ENCODE results near the gene POLN.
A peak's percentile ranks its signal among the peaks of the same experiment; 100 is the strongest.
"Not testable (repeated sequence)": the region's sequence is repeated elsewhere in the genome, so short reads cannot be mapped to it uniquely, and the experiment has no call there.

Gene POLN

DNA sequence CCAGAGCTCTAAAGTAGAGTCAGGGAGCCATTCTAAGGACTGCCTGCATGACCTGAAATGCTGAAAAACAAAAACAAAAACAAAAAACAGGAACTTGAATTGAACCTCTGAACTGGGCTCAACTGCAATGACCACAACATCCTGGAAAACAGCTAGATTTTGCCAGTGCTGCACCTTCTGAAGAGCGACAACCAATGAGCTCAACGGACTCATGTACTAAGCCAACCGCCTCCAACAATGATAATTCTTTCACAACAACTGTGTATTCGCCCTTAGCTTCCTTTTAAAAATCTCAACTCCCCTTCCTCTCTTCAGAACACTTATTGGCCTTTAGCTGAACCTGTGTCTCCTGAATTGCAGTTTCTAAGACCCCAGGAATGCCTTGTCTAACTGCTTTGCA lies 69.8 kb downstream of the POLN start:
- no peak for DNase-seq (ENCODE audit: extremely low read depth in 1 of 2, low read depth in 1 of 2)

DNA sequence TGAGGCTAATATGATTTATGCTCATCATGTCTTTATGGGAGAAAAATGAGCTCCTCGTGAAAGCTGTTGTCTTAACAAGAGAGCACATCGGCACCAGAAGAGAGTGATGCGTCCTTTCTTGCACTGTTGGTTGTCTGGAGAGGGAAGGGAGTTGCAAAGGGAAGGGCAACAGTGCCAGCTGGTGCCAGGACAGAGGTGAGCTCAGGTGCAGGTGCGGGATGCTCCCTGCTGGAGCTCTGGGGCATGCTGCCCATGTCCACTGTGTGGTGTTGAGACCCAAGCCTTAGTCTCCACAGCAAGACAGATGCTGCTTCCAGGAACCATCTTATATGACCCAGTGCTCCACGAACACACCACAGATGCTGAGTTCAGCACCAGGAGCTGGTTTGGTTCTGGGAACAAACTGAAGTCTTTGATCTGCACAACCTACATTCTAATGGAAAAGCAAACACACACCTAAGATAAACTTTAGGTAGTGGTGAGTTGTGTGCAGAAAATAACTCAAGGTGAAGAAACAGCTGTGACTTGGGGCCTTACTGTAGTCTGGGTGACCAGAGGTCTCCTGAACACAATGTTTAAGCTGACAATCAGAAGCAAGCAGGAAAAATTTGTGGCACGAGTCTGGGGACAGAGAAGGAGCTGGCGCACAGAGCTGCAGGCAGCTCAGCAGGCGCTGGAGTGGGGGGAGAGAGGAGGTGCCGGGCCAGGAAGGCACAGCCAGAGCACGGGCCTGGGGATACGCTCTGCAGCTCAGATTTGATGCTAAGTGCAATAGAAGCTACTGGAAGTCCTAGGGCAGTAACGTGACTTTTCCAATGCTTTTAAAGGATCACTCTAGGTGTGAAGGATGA lies 73.2 kb downstream of the POLN start:
- no peak for DNase-seq (ENCODE audit: extremely low read depth in 1 of 2, low read depth in 1 of 2)

DNA sequence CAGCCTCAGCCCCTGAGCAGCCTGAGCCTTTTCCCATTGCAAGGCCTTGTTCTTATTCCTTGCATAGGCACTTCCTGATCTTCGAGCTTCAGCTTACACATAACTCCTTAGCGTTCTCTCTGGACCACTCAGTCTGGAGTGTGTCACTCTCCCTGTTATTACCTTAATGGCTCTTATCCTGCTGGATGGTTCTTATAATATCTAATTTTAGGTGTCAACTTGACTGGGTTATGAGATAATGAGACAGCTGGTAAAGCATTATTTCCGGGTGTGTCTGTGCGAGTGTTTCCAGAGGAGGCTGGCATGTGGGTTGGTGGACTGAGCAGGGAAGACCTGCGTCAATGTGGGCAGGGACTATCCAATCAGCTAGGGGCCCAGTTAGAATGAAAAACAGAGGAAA lies 75.7 kb downstream of the POLN start:
- no peak for DNase-seq (ENCODE audit: extremely low read depth in 1 of 2, low read depth in 1 of 2)

DNA sequence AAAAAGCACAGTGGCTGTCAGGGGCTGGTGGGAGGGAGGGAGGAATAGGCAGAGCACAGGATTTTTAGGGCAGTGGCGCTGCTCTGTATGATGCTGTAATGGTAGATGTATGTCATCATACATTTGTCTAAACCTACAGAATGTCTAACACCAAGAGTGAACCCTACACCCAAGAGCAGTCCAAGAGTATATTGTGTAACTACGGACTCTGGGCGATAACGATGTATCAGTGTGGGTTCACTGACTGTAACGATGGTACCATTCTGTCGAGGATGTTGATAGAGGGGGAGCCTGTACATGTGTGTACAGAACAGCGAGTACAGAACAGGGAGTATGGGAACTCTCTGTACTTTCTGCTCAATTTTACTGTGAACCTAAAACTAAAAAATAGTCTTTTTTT lies 76.5 kb downstream of the POLN start:
- no peak for DNase-seq (ENCODE audit: extremely low read depth in 1 of 2, low read depth in 1 of 2)

DNA sequence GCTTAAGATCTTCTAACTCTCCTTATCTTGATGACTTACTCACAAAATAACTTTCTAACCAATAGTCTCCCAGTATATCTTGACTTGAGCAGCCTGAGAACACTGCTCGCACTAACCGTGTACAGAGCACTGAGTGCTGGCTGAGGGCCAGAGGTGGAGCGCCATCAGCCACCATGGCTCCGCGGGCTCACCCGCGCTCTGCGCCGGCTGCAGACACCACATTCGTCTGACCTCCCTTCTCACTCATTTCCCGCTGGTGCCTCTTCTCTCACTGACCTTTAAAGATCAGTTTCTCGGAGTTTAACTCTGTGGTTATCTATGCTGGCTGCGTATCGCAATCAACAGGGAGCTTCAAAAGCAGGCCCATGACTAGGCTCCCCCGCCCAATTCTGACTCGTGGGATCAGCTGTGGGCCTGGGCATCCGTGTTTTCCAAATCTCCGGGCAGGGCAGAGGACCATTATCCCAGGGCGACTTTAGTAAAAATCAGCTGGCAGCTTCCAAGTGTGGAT lies 78.6 kb downstream of the POLN start:
- DNase-seq (ENCODE audit: extremely low read depth in 1 of 2, low read depth in 1 of 2) = no peak

DNA sequence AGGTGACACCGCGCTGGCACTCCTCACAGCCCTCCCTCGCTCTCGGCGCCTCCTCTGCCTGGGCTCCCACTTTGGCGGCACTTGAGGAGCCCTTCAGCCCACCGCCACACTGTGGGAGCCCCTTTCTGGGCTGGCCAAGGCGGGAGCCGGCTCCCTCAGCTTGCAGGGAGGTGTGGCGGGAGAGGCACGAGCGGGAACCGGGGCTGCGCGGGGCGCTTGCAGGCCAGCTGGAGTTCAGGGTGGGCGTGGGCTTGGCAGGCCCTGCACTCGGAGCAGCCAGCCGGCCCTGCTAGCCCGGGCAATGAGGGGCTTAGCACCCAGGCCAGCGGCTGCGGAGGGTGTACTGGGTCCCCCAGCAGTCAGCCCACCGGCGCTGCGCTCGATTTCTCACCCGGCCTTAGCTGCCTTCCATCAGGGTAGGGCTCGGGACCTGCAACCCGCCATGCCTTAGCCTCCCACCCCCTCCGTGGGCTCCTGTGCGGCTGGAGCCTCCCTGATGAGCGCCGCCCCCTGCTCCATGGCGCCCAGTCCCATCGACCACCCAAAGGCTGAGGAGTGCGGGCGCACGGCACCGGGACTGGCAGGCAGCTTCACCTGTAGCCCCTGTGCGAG lies 80.7 kb downstream of the POLN start:
- DNase-seq (ENCODE audit: extremely low read depth in 1 of 2, low read depth in 1 of 2) = not testable (repeated sequence)

DNA sequence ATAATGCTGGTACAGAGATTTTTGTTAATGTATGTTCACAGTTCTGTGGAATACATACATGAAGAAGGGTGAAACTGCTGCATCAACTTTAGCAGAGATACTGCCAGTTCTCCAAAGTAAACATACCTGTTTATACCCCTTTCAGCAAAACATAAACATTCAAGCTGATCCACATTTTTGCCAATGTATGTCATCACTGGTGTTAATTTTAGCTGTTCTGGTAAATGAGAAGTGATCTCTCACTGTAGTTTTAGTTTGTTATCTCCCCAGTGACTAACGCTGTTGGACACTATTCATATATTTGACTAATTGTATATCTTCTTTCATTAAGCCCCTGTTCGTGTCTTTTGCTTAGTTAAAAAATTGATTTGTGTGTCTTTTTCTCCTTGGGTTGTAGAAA lies 82.0 kb downstream of the POLN start:
- no peak for DNase-seq (ENCODE audit: extremely low read depth in 1 of 2, low read depth in 1 of 2)

DNA sequence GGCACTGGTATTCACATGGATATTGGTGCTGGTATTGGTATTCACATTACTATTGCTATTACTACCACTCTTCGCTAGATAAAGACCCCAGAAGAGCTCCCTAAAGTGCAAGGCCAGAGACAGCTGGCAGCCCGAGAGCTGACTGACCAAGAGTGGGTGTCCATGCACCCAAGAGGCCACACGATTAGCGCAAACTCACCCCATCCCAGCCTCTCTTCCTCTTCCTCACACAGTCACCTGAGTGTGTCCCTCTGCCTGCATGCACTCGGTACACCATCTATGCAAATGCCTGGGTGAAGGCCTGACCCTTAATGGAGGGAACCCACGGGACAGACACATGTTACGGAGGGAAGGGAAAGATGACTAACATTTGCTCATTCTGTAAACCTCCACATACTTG lies 86.7 kb downstream of the POLN start:
- no peak for DNase-seq (ENCODE audit: extremely low read depth in 1 of 2, low read depth in 1 of 2)

DNA sequence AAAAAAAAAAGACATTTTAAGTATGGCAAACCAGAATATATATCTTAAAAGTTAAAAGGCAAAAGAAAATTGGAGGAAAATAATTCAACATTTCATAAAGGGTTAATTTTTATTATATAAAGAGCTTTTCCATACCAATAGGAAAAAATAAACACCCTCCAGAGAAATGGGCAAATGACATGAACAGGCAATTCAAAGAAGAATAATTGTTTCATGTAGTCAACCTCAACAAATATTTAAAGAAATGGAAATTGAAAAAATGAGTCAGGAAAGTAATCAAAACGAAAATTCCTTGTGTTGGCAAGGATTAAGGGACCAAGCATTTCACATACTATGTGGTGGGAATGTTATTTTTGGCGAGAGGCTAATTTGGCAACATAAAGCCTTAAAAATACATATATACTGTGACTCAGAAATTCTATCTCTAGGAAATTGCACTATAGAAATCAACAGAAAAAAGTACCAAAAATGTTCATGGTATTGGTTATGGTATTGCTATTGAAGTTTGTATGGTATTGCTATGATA lies 87.6 kb downstream of the POLN start:
- DNase-seq (ENCODE audit: extremely low read depth in 1 of 2, low read depth in 1 of 2) = no peak

DNA sequence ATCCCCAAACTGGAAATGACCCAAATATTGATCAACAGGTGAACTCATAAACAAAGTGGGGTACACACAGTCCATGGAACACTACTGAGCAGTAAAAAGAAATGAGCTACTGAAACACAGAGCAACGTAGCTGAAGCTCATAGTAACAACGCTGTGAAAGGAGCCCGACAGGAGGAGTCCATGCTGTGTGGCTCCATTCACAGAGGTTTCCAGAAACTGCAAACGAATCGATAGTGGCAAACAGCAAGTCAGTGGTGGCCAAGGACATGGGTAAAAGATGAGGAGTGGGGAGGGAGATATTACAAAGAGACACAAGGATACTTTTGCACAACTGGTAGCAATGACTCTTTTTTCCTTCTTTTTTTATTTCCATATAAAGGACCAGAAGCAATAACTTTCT lies 90.4 kb downstream of the POLN start:
- DNase-seq (ENCODE audit: extremely low read depth in 1 of 2, low read depth in 1 of 2) = no peak

DNA sequence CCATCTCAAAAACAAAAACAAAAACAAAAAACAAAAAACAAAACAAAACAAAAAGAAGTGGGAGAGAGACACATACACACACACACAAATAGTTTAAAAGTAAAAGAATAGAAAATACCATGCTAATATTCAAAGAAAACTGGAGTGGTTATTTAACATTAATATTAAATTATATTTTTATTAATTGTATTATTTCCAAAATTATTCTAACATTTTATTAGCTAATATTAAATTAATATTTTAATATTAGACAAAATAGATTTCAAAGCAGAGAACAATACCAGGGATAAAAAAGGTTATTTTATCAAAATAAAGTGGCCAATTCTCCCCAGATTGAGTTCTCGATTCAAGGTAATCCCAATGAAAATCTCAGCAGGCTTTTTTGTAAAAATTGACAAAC lies 91.8 kb downstream of the POLN start:
- DNase-seq (ENCODE audit: extremely low read depth in 1 of 2, low read depth in 1 of 2) = no peak

DNA sequence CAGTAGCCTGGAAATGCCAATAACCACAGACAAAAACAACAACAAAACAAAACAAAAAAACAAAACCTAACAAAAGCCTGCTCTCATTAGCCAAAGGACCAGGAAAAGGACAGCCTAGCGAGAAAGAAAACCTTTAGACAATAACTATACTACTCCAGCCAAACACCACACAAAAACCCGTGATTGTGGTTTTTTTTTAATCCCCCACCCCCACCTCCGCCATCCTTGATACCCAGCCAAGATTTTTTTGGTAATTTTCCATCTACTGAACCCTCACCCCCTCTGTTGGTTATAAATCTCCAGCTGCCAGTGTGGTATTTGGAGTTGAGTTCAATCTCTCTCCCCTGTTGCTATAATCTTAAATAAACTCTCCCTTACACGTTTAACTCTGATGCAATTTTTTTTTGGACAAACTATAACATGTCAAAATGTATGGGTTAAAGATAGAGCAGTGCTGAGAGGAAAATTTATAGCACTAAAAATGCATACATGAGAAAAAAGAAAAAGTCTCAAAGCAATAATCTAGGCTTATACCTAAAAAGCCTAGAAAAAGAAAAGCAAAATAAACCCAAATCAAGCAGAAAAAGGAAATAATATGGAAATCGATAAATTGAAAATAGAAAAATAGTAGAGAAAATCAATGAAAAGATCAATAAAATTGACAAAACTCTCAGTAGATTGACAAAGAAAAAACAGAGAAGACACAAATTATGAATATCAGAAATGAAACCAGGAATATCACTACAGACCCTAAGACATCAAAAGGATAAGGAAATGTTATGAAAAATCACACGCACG lies 99.1 kb downstream of the POLN start:
- DNase-seq (ENCODE audit: extremely low read depth in 1 of 2, low read depth in 1 of 2) = no peak

DNA sequence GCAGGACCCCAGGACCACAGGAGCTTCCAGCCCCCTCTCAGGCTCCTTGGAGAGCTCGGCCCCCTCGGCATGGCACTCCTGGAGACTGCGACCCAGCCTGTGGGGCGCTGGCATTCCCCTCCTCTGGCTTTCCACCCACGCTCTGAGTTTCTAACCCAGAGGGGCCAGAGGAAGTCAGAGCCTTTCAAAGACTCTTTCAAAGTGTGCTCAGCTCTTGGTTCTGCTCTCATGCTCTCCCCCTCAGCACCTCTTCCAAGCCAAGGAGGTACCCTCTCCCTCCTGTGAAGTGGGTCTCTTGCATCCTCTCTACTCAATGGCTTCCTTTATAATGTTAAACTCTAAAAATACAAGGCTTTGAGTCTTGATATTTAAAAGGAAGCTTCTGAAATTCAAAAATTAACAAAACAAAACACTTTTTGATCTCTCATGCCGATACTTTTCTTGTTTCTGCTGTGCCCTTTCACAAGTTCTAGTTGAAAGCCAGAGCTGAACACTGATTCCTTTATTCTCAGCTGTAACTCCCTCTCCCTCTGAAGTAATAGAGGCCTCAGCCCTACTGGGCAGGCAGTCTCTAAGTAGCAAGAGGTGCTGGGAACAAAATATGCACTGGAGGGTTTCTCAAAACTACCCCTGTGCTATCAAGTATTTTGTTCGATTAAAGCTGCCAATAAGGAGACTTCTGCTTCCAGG lies 100.0 kb downstream of the POLN start:
- peak in 1 of 2 donors; percentile 5 for DNase-seq (ENCODE audit: extremely low read depth in 1 of 2, low read depth in 1 of 2)

DNA sequence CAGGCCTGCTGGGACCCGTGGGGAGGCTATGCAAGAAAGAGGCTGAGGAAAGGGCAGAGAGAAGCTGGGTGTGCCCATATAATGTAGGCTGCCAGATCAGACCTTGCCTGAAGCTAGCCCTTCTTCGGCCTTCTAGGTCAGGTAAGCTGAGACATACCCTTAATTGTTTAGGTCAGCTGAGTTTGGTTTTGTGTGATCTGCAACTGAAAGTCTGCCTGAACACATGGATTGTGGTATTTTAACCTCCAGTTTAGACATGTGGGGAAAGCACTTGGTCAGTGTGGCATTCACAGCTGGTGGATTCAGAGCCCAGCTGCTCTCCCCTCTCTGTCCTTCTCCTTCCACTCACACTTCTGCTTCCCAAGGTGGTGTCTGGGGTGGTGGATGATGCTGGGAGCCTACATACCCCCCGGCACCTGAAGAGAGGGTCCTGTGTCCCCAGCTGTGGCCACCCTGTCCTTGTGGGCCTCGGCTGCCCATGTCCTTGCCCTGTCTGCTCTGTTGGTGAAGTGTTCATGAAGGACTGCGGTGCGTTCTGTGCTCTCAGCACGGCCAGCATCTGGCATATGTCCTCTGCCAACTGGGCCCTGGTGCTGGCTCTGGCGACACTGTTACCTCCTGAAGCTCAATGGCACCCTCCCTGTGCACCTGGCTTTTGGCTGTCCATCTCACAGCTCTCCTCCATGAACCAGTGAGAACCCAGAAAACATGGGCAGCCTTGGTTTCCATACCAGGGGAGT lies 100.7 kb downstream of the POLN start:
- DNase-seq (ENCODE audit: extremely low read depth in 1 of 2, low read depth in 1 of 2) = no peak

DNA sequence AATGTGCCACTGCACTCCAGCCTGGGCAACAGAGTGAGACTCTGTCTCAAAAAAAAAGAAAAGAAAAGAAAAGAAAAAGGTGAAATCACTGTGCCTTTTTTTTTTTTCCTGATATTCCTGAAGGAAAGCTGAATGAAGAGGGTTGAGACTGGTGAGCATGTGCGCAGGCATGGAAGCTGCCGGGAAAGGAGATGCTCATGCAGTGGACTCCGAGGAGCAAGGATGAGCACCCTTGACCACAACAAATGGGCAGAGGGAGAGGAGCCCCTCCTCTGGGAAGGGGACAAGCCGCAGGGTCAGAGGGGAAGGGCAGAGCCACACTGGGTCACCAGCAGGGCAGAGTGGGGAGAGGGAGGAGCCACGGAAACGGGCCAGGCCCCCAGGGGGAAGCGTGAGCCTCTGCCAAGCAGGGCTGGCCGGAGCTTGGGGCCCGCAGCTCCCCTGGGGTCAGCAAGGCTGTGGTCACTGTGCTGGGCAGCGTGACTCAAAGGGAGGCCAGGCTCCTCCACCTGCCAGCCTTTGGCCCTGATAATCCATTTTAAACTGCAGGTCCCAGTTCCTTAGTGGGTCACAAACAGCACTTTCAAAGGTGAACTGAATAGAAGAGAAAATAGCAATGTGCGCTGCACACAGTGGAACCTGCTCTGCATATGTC lies 102.9 kb downstream of the POLN start:
- DNase-seq (ENCODE audit: extremely low read depth in 1 of 2, low read depth in 1 of 2) = no peak

DNA sequence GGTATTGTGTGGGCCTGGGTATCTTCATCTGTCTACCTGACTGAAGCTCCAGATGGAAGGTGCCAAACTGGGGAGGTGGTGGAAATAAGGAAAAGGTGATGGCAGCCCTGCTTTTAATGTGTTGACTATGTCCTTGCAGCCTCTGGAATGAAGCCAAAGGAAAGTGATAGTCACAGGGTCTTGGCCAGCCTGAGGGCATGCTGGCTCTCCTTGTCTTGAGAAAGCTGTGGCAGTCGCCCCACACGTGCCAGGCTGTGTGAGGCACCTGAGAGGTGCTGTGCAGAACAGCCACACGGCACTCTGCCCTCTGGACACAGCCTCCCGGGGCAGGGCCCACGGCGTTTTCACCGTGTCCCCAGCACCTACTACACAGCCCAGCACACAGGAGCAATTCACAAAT lies 105.2 kb downstream of the POLN start:
- no peak for DNase-seq (ENCODE audit: extremely low read depth in 1 of 2, low read depth in 1 of 2)

DNA sequence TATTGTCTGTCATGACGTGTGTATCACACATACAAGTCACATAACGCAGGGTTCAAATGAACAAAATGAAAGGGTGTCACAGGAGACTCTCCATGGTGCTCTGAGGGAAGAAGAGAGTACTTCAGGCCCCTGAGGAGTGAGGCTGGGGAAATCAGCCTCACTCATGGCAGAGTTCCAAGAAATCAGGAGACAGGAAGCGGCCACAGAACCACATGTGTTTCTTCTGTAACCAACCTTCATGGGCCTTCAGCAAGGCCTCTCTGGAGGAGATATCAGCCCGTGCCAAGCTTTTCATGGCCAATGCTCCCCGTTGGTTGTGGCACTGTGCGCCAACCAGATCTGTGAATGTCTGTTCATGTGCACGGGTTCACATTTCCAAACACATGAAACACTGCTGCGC lies 106.8 kb downstream of the POLN start:
- DNase-seq (ENCODE audit: extremely low read depth in 1 of 2, low read depth in 1 of 2) = no peak

DNA sequence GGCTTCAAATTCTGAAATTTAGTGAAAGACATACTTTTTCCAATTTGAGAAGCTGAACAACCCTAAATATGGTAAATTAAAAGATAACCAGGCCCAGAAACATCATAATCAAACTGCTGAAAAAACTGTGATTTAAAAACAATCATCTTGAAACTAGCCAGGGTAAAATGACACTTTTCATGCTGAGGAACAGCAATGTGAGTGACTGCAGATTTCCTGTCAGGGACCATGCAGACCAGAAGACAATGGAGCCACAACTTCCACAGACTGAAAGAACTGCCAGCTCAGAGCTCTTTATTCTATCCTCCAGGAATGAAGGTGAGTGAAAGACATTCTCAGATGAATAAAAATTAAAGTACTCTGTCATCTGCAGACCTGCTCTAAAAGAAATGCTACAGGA lies 109.5 kb downstream of the POLN start:
- no peak for DNase-seq (ENCODE audit: extremely low read depth in 1 of 2, low read depth in 1 of 2)

DNA sequence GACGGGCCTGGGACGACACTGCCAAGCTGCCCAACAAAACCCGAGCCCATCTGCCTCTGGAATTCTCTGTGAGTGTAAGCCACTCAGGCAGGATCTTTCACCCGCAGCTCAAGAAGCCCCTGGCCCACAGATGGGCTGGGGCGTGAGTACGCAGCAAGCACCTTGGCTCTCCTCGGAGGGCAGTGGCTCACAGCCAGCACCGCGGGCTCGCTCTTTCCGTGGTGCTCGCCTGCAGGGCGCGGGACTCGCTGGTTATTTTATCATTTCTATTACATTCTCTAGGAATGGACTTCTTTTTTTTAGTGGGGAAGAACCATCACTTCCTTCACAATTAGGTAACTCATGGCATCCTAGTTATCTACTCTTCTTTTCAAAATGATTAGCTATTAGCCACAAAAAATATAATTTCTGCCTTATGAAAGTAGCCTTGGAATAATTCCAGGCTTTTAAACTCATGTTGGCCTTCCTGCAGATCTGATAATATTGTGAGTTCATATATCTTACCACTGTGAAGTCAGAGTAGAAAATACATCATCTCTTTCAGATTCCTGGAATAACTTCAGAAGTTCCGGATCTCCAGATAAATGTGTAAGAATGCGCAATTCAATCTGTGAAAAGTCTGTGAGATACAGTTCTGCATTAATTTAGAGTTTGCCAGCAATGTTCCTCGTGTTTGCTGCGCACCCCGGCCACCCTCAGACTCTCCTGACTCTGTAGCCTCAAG lies 114.2 kb downstream of the POLN start:
- no peak for DNase-seq (ENCODE audit: extremely low read depth in 1 of 2, low read depth in 1 of 2)

All from stimulated activated CD8-positive, alpha-beta memory T cell treated with anti-CD3 and anti-CD28 coated beads, Interleukin-7, amount 100 ng/mL, for 48 hours (primary cell).